Measurements from ENCODE around the gene CSRP1. TPM values are rescaled to one million over a fixed set of nuclear protein-coding genes. Genes with fewer than 3 reads are reported as not detected.

The CSRP1 gene
- total RNA-seq, 1 donor from 2014 or later: 29.5 TPM

- DNase-seq: no peak
- Mint-ChIP-seq H3K27me3 (peaks cover 44% of the 10 kb centered on the region), H3K4me3 (peak overlapping the region; percentile 76), H3K9me3 (peaks cover 2% of the 10 kb centered on the region), H3K36me3 (ENCODE audit: low read depth) (no peaks in the 10 kb centered on the region), H3K27ac (no peak overlapping the region), H3K4me1 (peaks cover 28% of the 10 kb centered on the region)
- ChIA-PET POLR2A (no interaction called here), CTCF (interaction anchor here (0.9 kb wide), 1 partner anchor 25 kb away, joined by 3 read pairs; no protein-coding TSS in a partner anchor)
- no peak for TF ChIP-seq CTCF (IDR thresholded peaks at IDR 0.05)
- intact Hi-C loops (cut with micrococcal nuclease): no loop called here
- ATAC-seq (ENCODE audit: low read depth): no peak
Observed at GRCh38 chr1:201537891-201538611, 31.1 kb upstream of the CSRP1 start.

- peaks cover 2% of the 10 kb centered on the region for H3K36me3 Mint-ChIP-seq (ENCODE audit: low read depth)
- peaks cover 28% of the 10 kb centered on the region for H3K4me1 Mint-ChIP-seq
- no peak for TF ChIP-seq CTCF (IDR thresholded peaks at IDR 0.05)
- POLR2A ChIA-PET: no interaction called here
- H3K27me3 Mint-ChIP-seq: peaks cover 42% of the 10 kb centered on the region
- CTCF ChIA-PET: interaction anchor here (0.9 kb wide), 1 partner anchor 25 kb away, joined by 3 read pairs; no protein-coding TSS in a partner anchor
- H3K9me3 Mint-ChIP-seq: no peaks in the 10 kb centered on the region
- DNase-seq: no peak
- no peak overlapping the region for H3K27ac Mint-ChIP-seq
- intact Hi-C loops (cut with micrococcal nuclease): no loop called here
- H3K4me3 Mint-ChIP-seq: no peak overlapping the region
- ATAC-seq (ENCODE audit: low read depth): no peak
Observed at GRCh38 chr1:201537467-201537866, 30.5 kb upstream of the CSRP1 start.

GRCh38 chr1:201537028-201537427 lies 30.1 kb upstream of the CSRP1 start:
- ChIA-PET POLR2A (no interaction called here), CTCF (interaction anchor here (0.9 kb wide), 1 partner anchor 24 kb away, joined by 3 read pairs; no protein-coding TSS in a partner anchor)
- Mint-ChIP-seq H3K4me1 (peaks cover 28% of the 10 kb centered on the region), H3K36me3 (ENCODE audit: low read depth) (peaks cover 2% of the 10 kb centered on the region), H3K27ac (no peak overlapping the region), H3K4me3 (no peak overlapping the region), H3K9me3 (no peaks in the 10 kb centered on the region), H3K27me3 (peaks cover 45% of the 10 kb centered on the region)
- intact Hi-C loops (cut with micrococcal nuclease): no loop called here
- no peak for ATAC-seq (ENCODE audit: low read depth)
- TF ChIP-seq CTCF (IDR thresholded peaks at IDR 0.05): no peak
- no peak for DNase-seq

GRCh38 chr1:201536558-201536957 lies 29.6 kb upstream of the CSRP1 start:
- no peak for ATAC-seq (ENCODE audit: low read depth)
- Mint-ChIP-seq H3K4me3 (no peak overlapping the region), H3K36me3 (ENCODE audit: low read depth) (peaks cover 2% of the 10 kb centered on the region), H3K27me3 (peaks cover 43% of the 10 kb centered on the region), H3K9me3 (no peaks in the 10 kb centered on the region), H3K4me1 (peaks cover 28% of the 10 kb centered on the region), H3K27ac (no peak overlapping the region)
- POLR2A ChIA-PET: no interaction called here
- intact Hi-C loops (cut with micrococcal nuclease): no loop called here
- no peak for DNase-seq
- TF ChIP-seq CTCF (IDR thresholded peaks at IDR 0.05): no peak
- CTCF ChIA-PET: no interaction called here

GRCh38 chr1:201535919-201536245 lies 29.0 kb upstream of the CSRP1 start:
- POLR2A ChIA-PET: interaction anchor here (0.5 kb wide), 1 partner anchor 24 kb away, joined by 8 read pairs; no protein-coding TSS in a partner anchor
- no peaks in the 10 kb centered on the region for H3K9me3 Mint-ChIP-seq
- H3K27me3 Mint-ChIP-seq: peaks cover 41% of the 10 kb centered on the region
- CTCF ChIA-PET: no interaction called here
- no peak for TF ChIP-seq CTCF (IDR thresholded peaks at IDR 0.05)
- ATAC-seq (ENCODE audit: low read depth): no peak
- H3K4me3 Mint-ChIP-seq: no peak overlapping the region
- H3K4me1 Mint-ChIP-seq: peaks cover 25% of the 10 kb centered on the region
- peaks cover 2% of the 10 kb centered on the region for H3K36me3 Mint-ChIP-seq (ENCODE audit: low read depth)
- no peak overlapping the region for H3K27ac Mint-ChIP-seq
- intact Hi-C loops (cut with micrococcal nuclease): no loop called here
- DNase-seq: no peak
